ENCODE results near the gene TOX3. TPM values are rescaled to one million over a fixed set of nuclear protein-coding genes. Genes with fewer than 3 reads are reported as not detected.

TOX3 gene
- total RNA-seq, 1 donor from 2014 or later = not detected

GRCh38 chr16:52466994-52467393 lies 79.9 kb downstream of the TOX3 start:
- intact Hi-C loops (cut with micrococcal nuclease) = no loop called here
- no peak for DNase-seq
- ATAC-seq = no peak

GRCh38 chr16:52465711-52466267 lies 81.2 kb downstream of the TOX3 start:
- ATAC-seq = no peak

GRCh38 chr16:52463904-52464303 lies 83.0 kb downstream of the TOX3 start:
- intact Hi-C loops (cut with micrococcal nuclease) = no loop called here
- no peak for ATAC-seq

More at GRCh38 chr16:52465711-52466267, 81.2 kb downstream of the TOX3 start:
- intact Hi-C loops (cut with micrococcal nuclease) = no loop called here
- no peak for DNase-seq

GRCh38 chr16:52462816-52463215 lies 84.1 kb downstream of the TOX3 start:
- ATAC-seq = no peak
- intact Hi-C loops (cut with micrococcal nuclease) = no loop called here
- no peak for DNase-seq

More at GRCh38 chr16:52463904-52464303, 83.0 kb downstream of the TOX3 start:
- DNase-seq = no peak

GRCh38 chr16:52460639-52461178 lies 86.2 kb downstream of the TOX3 start:
- no peak for ATAC-seq
- intact Hi-C loops (cut with micrococcal nuclease) = no loop called here

GRCh38 chr16:52456368-52456767 lies 90.6 kb downstream of the TOX3 start:
- no peak for ATAC-seq
- DNase-seq = no peak
- intact Hi-C loops (cut with micrococcal nuclease) = no loop called here

More at GRCh38 chr16:52460639-52461178, 86.2 kb downstream of the TOX3 start:
- no peak for DNase-seq

- DNase-seq (no peak), ATAC-seq (no peak)
- intact Hi-C loops (cut with micrococcal nuclease) = no loop called here
Measured at GRCh38 chr16:52455549-52456277, 91.2 kb downstream of the TOX3 start.

- ATAC-seq (no peak), DNase-seq (no peak)
- intact Hi-C loops (cut with micrococcal nuclease) = no loop called here
Measured at GRCh38 chr16:52453644-52454043, 93.3 kb downstream of the TOX3 start.

GRCh38 chr16:52451971-52452421 lies 94.9 kb downstream of the TOX3 start:
- no peak for DNase-seq
- ATAC-seq = no peak
- intact Hi-C loops (cut with micrococcal nuclease) = no loop called here

GRCh38 chr16:52450916-52451315 lies 96.0 kb downstream of the TOX3 start:
- ATAC-seq (no peak), DNase-seq (no peak)
- intact Hi-C loops (cut with micrococcal nuclease) = no loop called here

GRCh38 chr16:52450241-52450640 lies 96.7 kb downstream of the TOX3 start:
- DNase-seq = no peak
- intact Hi-C loops (cut with micrococcal nuclease) = no loop called here
- ATAC-seq = no peak

GRCh38 chr16:52446080-52446479 lies 100.9 kb downstream of the TOX3 start:
- intact Hi-C loops (cut with micrococcal nuclease) = no loop called here
- no peak for ATAC-seq
- DNase-seq = no peak

GRCh38 chr16:52441886-52442285 lies 105.1 kb downstream of the TOX3 start:
- intact Hi-C loops (cut with micrococcal nuclease) = no loop called here
- ATAC-seq (no peak), DNase-seq (no peak)

GRCh38 chr16:52440248-52440647 lies 106.7 kb downstream of the TOX3 start:
- ATAC-seq = no peak
- DNase-seq = no peak
- intact Hi-C loops (cut with micrococcal nuclease) = no loop called here

GRCh38 chr16:52439750-52440149 lies 107.2 kb downstream of the TOX3 start:
- DNase-seq (no peak), ATAC-seq (no peak)
- intact Hi-C loops (cut with micrococcal nuclease) = no loop called here

- DNase-seq = no peak
- intact Hi-C loops (cut with micrococcal nuclease) = no loop called here
Measured at GRCh38 chr16:52439171-52439701, 107.7 kb downstream of the TOX3 start.

GRCh38 chr16:52437277-52437670 lies 109.7 kb downstream of the TOX3 start:
- ATAC-seq (no peak), DNase-seq (no peak)
- intact Hi-C loops (cut with micrococcal nuclease) = no loop called here

More at GRCh38 chr16:52439171-52439701, 107.7 kb downstream of the TOX3 start:
- no peak for ATAC-seq

GRCh38 chr16:52436339-52437276 lies 110.3 kb downstream of the TOX3 start:
- intact Hi-C loops (cut with micrococcal nuclease) = no loop called here
- no peak for ATAC-seq
- no peak for DNase-seq

- ATAC-seq = no peak
- intact Hi-C loops (cut with micrococcal nuclease) = no loop called here
- no peak for DNase-seq
Measured at GRCh38 chr16:52434224-52434623, 112.7 kb downstream of the TOX3 start.

Measured in left ventricle myocardium superior (tissue), 1 donor.